Right ventricle myocardium inferior (tissue), 1 donor: ENCODE measurements around the gene ABCB8. TPM values are rescaled to one million over a fixed set of nuclear protein-coding genes. Genes with fewer than 3 reads are reported as not detected.

Experiments
- ATAC-seq: fragments of 200-7000 bp; cut with Tn5 transposase; one replicate; pipeline ENCODE4 v1.9.1; 2020; ENCODE audit warnings: mild to moderate bottlenecking, moderate library complexity
- DNase-seq: peaks from one replicate; pipeline ENCODE4 v3.0.0; 2021; ENCODE audit errors: missing footprints
- intact Hi-C: fragments of 100-400 bp; cut with DNase I; formaldehyde crosslinking; loops from one replicate; pipeline ENCODE4 v1.11.0; 2022
- total RNA-seq: library from RNA; stranded (reverse); fragmentation: NEBNext Ultra II Directional; extraction: Animal tissue kit (Norgen Biotek cat#: 25700); gene quantifications from one replicate; pipeline ENCODE4 v1.2.1, GENCODE V29; 2021
- donor health status: DM: no; HTN: yes; CAD: no; lungs with severe emphysema.

Gene ABCB8
- total RNA-seq, 1 donor from 2014 or later: 24.5 TPM

DNA sequence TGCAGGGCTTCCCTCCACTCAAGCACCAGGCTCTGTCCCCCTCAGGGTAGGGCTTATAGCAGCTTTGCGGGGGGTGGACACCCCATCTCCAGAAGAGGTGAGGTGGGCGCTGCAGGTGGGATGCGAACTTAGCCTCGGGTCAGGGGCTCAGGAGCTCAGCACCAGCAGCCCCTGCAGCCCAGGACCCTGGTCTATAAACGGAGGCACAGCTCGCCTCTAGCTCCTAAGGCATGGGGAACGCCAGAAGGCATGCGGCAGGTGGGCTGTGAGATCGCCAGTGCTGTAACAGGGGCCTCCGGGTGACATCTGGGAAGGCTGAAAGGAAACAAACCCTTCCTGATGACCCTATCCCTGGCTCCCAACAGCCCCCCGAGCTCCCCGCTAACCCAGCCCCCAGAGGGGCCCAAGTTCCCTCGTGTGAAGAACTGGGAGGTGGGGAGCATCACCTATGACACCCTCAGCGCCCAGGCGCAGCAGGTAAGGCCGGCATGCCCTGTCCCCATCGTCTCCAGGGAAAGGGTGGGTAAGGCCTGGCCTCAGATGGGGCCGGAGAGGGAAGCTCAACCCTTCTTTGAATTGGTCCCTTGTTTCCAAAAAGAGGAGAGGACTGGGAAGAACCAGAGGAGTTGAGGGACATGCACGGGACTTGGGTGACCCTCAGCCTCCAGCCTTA, 33.3 kb upstream of the ABCB8 start:
- ATAC-seq (no peak), DNase-seq (no peak)
- intact Hi-C loops: no loop called here

DNA sequence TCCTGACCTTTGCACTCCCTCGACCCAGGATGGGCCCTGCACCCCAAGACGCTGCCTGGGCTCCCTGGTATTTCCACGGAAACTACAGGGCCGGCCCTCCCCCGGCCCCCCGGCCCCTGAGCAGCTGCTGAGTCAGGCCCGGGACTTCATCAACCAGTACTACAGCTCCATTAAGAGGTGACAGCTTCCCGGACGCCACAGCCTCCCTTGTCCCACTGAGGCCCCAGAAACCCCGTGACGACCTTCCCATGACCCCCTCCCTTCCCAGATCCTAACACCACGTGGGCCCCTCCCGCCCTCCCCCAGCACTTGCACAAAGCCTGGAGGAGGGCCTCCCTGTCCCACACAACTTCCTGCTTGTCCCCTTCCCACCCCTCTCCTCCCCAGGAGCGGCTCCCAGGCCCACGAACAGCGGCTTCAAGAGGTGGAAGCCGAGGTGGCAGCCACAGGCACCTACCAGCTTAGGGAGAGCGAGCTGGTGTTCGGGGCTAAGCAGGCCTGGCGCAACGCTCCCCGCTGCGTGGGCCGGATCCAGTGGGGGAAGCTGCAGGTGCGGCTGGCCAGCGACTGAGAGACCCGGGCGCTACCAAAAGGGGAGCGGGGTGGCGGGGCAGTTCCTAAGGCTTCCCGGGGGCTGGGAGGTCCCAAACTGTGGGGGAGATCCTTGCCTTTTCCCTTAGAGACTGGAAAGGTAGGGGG, 31.7 kb upstream of the ABCB8 start:
- intact Hi-C loops: no loop called here
- DNase-seq: no peak
- ATAC-seq: no peak

DNA sequence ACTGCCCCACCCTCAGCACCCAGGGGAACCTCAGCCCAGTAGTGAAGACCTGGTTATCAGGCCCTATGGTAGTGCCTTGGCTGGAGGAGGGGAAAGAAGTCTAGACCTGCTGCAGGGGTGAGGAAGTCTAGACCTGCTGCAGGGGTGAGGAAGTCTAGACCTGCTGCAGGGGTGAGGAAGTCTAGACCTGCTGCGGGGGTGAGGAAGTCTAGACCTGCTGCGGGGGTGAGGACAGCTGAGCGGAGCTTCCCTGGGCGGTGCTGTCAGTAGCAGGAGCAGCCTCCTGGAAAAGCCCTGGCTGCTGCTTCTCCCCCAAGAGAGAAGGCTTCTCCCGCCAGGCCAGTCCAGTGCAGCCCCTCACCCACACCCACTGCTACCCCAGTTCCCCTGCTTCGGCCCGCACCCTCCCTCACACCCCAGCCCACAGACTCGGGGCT, 31.2 kb upstream of the ABCB8 start:
- intact Hi-C loops: no loop called here
- no peak for ATAC-seq
- DNase-seq: no peak

DNA sequence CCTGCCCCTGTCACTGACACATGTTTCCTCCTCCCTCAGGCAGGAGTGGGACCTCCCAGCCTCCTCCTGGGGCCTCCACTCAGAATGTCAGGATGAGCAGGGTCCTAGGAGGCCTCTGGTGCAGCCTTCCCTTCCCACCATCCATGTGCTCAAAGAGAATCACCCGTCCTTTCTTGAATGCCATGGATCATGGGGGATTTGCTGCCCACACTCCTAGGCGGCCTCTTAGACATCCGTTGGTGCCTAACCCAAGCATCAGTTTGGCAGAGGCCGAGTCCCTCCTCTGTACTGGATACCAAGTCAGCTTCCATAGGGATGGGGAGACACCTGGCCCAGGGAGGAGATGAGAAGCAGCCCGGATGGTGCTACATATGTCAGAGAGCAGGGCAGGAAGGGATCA, 30.4 kb upstream of the ABCB8 start:
- DNase-seq (no peak), ATAC-seq (no peak)

DNA sequence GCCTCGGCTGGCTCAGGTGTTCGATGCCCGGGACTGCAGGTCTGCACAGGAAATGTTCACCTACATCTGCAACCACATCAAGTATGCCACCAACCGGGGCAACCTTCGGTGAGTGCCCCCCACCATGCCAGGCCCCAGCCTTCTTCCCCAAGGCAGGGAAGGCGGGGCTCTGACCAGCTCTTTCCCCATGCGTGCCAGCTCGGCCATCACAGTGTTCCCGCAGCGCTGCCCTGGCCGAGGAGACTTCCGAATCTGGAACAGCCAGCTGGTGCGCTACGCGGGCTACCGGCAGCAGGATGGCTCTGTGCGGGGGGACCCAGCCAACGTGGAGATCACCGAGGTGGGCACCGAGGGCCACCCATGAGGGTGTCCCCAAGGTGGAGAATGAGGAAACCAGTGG, 29.9 kb upstream of the ABCB8 start:
- ATAC-seq (no peak), DNase-seq (no peak)
- intact Hi-C loops: no loop called here

More for the DNA sequence above, 30.4 kb upstream of the ABCB8 start:
- intact Hi-C loops: no loop called here

DNA sequence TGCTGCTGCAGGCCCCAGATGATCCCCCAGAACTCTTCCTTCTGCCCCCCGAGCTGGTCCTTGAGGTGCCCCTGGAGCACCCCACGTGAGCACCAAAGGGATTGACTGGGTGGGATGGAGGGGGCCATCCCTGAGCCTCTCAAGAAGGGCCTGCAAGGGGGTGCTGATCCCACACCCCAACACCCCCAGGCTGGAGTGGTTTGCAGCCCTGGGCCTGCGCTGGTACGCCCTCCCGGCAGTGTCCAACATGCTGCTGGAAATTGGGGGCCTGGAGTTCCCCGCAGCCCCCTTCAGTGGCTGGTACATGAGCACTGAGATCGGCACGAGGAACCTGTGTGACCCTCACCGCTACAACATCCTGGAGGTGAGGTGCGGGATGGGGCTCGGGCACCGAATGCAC, 29.2 kb upstream of the ABCB8 start:
- ATAC-seq (no peak), DNase-seq (no peak)
- intact Hi-C loops: no loop called here

DNA sequence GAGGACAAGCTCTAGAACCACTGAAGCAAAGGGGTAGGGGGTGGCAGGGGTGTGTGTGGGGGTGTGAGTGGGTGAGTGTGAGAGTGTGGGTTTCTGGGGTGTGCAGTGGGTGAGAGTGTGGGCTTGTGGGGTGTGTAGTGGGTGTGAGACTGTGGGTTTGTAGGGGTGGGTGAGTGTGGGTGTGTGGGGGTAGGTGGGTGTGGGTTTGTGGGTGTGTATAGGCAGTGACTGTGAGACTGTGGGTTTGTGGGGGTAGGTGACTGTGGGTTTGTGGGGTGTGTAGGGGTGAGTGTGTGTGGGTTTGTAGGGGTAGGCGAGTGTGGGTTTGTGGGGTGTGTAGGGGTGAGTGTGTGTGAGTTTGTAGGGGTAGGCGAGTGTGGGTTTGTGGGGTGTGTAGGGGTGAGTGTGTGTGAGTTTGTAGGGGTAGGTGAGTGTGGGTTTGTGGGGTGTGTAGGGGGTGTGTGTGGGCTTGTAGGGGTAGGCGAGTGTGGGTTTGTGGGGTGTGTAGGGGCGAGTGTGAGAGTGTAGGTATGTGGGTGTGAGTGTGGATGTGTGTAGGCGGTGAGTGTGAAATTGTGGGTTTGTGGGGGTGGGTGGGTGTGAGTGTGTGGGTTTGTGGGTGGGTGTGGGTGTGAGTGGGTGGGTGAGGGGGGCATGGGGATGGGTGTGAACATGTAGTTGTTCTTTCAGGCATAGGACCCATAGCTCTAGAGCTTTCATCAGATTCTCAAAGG, 28.6 kb upstream of the ABCB8 start:
- DNase-seq: no peak
- no peak for ATAC-seq
- intact Hi-C loops: no loop called here

DNA sequence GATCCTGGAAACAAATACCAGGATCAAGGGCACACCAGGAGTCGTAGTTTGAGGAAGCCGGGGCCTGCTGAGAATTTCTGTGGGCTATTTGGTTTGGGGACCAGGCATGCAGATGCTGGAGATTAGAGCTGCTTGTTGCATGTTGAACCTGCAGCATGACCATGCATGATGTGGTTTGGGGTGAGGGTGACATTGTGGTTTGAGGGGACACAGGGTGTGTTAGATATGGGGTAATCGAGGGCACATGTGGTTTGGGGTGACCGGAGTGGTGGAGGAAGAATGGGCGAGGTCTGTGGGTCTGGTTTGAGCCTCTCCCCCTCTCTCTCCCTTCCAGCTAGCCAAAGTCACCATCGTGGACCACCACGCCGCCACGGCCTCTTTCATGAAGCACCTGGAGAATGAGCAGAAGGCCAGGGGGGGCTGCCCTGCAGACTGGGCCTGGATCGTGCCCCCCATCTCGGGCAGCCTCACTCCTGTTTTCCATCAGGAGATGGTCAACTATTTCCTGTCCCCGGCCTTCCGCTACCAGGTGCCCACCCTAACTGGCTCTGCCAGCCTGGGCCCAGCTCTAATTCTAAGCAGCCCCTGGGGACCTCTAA, 27.3 kb upstream of the ABCB8 start:
- no peak for ATAC-seq
- intact Hi-C loops: no loop called here
- DNase-seq: no peak

DNA sequence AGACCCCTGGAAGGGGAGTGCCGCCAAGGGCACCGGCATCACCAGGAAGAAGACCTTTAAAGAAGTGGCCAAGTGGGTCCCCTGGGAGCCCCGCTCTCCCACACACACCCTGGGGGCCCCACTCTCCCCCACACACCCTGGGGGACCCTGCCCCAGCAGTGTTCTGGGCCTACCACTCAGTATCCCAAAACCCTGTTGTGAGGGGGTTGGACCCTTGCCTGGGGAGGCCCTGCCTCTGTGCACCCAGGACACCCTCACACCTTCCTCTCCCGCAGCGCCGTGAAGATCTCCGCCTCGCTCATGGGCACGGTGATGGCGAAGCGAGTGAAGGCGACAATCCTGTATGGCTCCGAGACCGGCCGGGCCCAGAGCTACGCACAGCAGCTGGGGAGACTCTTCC, 26.7 kb upstream of the ABCB8 start:
- no peak for ATAC-seq
- peak; percentile 32 for DNase-seq
- intact Hi-C loops: no loop called here

DNA sequence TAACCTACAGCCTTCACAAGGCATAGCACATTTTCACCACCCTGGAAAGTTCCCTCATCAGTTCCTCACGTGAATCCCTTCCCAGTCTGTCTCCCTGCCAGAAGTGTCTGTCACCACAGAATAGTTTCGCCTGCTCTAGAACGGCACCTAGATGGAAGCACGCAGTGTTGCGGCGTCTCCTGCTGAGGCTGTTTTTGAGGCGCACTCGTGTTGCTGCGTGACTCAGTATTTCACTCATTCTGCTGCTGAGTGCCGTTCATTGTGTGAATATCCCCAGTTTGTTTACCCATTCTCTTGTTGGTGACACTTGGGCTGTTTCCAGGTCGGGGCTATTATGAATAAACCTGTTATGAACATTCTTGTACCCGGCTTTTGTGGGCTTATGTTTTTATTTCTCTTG, 24.7 kb upstream of the ABCB8 start:
- intact Hi-C loops: no loop called here
- peak; percentile 32 for DNase-seq

DNA sequence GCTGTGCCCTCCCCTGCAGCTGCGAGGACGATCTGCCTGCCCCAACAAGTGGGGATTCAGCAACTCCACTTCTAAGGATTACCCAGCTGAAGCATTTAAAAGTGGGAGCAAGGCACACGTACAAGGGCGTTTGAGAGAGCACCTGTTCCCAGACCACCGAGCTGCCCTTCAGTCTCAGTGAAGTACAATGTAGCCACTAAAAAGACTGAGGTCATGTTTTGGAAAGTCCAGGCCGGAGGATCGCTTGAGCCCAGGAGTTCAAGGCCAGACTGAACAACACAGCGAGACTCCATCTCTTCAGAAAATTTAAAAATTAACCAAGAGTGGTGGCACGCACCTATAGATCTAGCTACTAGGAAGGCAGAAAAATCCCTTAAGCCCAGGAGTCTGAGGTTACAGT, 22.7 kb upstream of the ABCB8 start:
- DNase-seq (peak; percentile 0), ATAC-seq (no peak)
- intact Hi-C loops: loop anchor here (5.0 kb wide), 1 partner anchor 228 kb away; no protein-coding TSS in a partner anchor

More for the DNA sequence above, 24.7 kb upstream of the ABCB8 start:
- ATAC-seq: no peak

DNA sequence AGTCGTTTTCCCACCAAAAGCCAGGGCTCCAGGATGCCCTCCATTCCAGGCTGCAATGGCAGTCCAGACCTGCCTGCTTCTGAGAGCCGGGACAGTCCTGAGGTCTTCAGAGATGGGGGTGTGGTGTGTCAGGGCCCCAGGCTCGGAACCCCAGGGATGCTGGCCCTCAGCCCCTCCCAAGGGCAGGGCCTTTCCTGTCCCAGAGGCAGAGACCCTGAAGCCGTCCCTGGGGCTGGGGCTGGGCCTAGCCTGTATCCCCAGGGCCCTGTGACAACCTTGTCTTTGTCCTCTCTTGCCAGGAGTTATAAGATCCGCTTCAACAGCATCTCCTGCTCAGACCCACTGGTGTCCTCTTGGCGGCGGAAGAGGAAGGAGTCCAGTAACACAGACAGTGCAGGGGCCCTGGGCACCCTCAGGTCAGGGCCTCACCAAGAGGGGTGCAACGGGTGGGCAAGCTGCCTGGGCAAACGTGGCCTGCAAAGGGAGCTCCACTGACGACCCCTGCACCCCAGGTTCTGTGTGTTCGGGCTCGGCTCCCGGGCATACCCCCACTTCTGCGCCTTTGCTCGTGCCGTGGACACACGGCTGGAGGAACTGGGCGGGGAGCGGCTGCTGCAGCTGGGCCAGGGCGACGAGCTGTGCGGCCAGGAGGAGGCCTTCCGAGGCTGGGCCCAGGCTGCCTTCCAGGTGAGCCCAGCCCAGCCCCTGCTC, 21.5 kb upstream of the ABCB8 start:
- DNase-seq: peak; percentile 70
- intact Hi-C loops: loop anchor here (5.0 kb wide), 1 partner anchor 229 kb away; no protein-coding TSS in a partner anchor
- no peak for ATAC-seq

DNA sequence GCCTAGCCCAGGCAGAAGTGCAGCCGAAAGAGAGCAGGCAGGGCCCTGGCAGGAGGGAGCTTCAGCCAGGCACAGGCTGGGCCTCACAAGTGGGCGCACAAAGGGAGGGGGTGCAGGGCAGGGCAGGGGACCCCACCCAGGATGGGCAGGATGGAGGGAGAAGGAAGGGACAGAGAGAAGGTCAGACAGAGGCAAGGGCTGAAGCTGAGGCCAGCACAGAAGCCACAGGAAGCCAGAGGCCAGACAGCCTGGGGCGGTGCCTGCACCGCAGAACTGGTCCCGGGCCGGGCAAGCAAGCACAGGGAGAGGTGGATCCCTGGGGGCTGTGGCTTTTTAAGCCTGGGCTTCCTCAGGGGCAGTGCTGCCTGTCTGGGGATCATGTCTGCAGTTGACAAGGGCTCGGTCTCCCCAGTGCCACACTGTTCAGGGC, 20.8 kb upstream of the ABCB8 start:
- ATAC-seq (peak; percentile 37), DNase-seq (peak; percentile 68)
- intact Hi-C loops: loop anchor here (5.0 kb wide), 1 partner anchor 230 kb away; no protein-coding TSS in a partner anchor

DNA sequence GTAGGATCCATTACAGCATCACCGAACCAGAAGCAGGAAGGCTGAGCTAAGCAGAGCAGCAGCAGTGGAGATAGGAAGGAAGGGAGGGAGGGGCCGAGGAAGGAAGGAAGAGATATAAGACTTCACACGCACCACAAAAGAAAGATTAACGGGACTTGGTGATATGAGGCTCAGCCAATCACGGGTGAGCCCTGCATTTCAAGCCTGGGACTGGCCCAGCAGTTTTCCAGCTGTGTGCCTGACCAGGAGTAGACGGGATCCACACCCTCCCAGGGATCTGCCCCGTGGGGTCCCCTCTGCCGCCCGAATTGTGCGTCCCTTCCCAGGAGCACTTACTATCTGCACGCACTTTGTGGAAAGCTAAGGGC, 20.1 kb upstream of the ABCB8 start:
- intact Hi-C loops: loop anchor here (5.0 kb wide), 1 partner anchor 231 kb away; no protein-coding TSS in a partner anchor

DNA sequence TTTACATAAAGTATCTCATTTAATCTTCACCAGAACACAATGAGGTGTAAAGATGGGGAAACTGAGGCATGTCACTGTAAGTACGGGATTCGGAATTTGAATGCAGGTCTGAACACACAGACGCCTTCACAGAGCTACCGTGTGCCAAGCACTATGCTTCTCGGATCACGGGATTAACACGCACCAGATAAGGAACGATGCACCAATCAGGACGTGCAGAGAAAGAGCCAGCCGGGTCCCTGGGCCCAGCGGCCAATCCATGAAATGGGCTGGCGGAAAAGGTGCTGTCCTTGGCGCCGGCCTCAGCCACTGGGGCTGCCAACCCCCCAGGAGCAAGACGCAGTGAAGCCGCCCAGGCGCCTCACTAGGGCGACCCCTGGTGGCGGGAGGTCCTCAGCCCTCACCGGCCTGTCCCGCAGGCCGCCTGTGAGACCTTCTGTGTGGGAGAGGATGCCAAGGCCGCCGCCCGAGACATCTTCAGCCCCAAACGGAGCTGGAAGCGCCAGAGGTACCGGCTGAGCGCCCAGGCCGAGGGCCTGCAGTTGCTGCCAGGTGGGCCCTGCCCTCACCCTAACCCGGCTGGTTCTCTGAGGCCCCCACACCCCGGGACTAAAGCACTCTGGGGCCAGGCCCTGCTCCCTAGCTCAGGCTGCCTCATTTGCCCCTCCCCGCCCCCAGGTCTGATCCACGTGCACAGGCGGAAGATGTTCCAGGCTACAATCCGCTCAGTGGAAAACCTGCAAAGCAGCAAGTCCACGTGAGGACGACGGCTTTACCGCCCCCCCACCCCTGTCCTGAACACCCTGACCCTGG, 19.5 kb upstream of the ABCB8 start:
- DNase-seq: peak; percentile 77
- peak; percentile 81 for ATAC-seq
- intact Hi-C loops: loop anchor here (5.0 kb wide), 1 partner anchor 231 kb away; no protein-coding TSS in a partner anchor

More for the DNA sequence above, 20.1 kb upstream of the ABCB8 start:
- peak; percentile 63 for DNase-seq
- peak; percentile 26 for ATAC-seq

DNA sequence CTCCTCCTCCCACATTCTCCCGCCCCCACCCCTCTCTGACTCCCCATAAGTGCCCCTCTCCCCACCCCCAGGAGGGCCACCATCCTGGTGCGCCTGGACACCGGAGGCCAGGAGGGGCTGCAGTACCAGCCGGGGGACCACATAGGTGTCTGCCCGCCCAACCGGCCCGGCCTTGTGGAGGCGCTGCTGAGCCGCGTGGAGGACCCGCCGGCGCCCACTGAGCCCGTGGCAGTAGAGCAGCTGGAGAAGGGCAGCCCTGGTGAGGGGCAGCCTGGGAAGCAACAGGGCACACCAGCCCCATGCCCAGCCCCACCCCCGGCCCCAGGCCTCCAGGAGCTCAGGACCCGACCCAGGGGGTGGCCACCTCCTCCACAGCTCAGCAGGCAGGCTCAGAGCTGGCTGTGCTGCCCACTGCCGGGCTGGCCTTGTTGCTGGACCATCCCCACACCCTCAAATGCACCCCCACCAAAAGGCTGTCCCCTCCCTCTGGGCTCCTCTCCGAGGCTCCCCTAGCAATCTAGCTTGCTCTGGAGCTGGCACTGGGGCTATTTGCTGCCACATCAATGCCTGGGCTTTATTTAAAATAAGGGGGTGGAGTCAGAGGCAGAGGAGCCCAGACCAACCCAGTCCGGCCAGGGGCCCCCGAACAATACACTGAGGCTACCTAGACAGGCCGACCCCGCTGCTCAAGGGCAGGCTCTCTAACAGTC, 18.8 kb upstream of the ABCB8 start:
- intact Hi-C loops: loop anchor here (5.0 kb wide), 1 partner anchor 232 kb away; no protein-coding TSS in a partner anchor
- DNase-seq (peak; percentile 51), ATAC-seq (no peak)

DNA sequence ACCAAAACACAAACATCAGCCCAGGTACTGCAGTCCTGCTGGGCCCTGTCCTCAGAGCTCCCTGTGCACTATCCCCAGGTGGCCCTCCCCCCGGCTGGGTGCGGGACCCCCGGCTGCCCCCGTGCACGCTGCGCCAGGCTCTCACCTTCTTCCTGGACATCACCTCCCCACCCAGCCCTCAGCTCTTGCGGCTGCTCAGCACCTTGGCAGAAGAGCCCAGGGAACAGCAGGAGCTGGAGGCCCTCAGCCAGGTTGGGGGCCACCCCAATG, 18.3 kb upstream of the ABCB8 start:
- ATAC-seq (no peak), DNase-seq (peak; percentile 47)
- intact Hi-C loops: no loop called here
